NCI-H2107 treated with DMSO at 0.1 percent for 48 hours (cell line): ENCODE results near the gene ABCA6.
"Not testable (repeated sequence)": the region's sequence is repeated elsewhere in the genome, so short reads cannot be mapped to it uniquely, and the experiment has no call there.

Experiments
- DNase-seq: peaks from one replicate; lab custom pipeline; 2025; ENCODE audit not compliant: unreplicated experiment; lab: John Stamatoyannopoulos, UW

ABCA6 gene

DNA sequence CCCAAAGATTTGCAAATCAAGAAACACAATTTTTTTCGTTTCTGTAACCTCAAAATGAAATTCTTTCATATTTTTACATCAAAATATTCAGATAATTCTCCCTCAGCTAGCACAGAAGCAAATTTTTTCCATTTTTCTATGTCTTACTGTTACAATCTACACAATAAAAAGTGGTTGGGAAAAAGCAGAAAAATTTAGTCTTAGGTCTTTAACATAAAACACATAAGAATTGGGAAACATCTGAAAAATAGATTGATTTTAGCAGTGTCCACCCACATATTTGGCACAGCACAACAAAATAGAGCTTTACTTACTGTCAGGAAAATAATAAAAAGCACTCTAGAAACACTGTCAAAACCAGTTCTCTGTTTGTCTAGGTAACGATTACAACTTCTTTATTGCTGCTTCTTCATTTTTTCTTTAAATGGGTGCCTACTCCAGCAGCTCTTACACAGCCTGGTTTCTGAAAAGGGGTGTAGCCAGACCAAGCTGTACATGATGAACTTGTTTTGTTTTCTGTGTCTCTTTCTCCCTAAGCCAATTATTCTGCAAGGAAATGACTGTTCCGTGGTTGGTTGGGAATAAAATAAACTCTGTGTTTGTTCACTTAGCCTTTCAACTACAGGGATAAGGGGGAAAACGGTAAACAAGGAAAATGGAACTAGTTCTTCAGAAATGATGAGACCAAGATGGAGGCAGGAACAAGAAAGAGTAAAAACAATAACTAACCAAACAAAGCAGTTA lies at the start of gene ABCA6:
Gene ABCA6 (minus strand): TSS at position 465 of the 744 bp plus-strand sequence. CDS start 1,192 bp downstream, outside the sequence.
- no peak for DNase-seq

- DNase-seq, result no peak
Measured at GRCh38 chr17:69188796-69189195, 47.1 kb upstream of the ABCA6 start.

GRCh38 chr17:69188064-69188463 lies 46.4 kb upstream of the ABCA6 start:
- DNase-seq, result no peak

- no peak for DNase-seq
Measured at GRCh38 chr17:69187294-69187693, 45.6 kb upstream of the ABCA6 start.

GRCh38 chr17:69179227-69179952 lies 37.7 kb upstream of the ABCA6 start:
- DNase-seq, result no peak

DNA sequence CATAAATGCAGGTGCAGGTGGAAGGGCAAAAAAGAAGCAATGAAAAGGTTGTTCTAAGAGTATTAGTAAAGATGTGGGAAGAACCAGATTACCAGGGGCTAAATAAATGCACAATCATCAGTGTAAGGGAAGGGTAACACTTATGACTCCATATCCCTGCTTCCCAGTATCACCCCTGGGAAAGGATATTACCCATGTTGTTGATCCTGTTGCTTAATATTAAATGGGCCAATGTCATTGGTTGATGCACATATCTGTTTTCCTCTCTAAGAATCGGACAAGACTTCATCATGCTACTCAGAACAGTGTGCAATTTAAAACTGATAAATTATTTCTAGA lies 34.7 kb upstream of the ABCA6 start:
- no peak for DNase-seq

DNA sequence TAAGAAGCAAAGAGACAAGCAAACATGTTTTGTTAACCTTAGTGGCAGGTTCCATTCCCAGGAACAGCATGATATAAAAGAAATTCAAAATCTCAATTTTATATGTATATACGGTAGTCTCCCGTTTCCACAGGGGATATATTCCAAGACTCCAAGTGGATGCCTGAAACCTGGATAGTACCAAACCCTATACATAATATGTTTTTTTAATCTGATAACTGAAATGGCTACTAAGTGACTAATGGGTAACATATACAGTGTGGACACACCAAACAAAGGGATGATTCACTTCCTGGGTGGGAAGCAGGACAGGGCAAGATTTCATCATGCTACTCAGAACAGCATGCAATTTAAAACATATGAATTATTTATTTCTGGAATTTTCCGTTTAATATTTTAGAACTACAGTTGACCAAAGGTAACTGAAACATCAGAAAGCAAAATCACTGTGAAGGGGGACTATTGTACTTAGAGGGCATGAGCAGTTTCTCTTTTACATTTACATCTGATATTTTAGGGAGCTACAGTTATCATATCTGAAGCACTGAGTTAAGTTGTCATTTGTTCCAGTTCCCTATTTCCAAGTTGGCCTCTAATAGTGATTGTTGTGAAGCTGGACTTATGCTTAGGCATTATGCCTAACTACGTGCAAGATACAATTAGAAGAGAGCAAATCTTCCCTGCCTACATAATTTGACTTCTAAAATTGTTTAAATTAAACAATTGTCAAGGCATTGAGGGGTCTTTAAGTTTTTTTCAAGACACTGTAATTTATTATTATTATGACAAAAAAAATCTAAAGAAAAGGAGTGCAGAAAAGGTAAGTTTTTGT lies 34.1 kb upstream of the ABCA6 start:
- no peak for DNase-seq

DNA sequence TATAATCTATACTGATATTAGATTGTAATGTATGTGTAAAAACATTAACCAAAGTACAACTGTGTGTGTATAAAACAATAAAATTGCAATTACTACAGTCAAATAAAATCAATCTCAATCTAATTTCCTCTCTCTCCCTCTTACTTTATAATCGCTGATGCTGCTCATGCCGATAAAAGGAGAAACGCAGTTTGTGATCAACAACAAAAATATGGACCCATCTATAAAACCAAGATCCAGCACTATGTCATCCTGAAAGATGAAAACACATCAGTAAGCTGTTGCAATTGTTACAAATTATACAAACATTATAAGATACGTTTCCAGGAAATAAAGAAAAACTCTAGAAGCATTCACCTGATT lies 33.5 kb upstream of the ABCA6 start:
- no peak for DNase-seq

DNA sequence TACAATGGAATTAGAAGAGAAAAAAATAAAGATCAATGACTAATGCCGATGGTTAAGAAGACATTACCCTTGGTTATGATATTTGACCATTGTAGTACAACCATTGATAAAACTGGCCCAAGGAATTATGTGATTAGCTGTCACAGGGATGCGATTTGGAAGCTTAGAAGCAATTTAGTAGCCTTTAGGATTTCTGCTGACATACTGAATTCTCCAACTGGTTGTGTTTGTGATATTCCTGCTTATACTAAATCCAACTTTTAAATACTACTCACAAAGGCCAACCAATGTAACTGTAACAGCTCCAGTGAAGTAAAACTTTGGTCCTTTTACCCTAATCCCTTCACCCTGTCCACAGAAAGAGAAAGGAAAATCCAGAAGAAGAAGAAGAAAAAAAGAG lies 31.4 kb upstream of the ABCA6 start:
- no peak for DNase-seq

GRCh38 chr17:69170377-69170776 lies 28.7 kb upstream of the ABCA6 start:
- DNase-seq, result no peak

DNA sequence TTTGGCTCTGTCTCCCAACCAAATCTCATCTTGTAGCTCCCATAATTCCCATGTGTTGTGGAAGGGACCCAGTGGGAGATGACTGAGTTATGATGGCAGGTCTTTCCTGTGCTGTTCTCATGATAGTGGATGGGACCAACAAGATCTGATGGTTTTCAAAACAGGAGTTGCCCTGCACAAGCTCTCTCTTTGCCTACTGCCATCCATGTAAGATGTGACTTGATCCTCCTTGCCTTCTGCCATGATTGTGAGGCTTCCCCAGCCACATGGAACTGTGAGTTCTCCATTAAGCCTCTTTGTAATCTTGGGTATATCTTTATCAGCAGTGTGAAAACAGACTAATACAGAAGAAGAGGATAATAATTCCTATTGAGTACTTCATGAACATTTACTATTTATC lies 26.9 kb upstream of the ABCA6 start:
- not testable (repeated sequence) for DNase-seq

- DNase-seq, result no peak
Measured at GRCh38 chr17:69166957-69167356, 25.3 kb upstream of the ABCA6 start.

GRCh38 chr17:69164206-69164605 lies 22.5 kb upstream of the ABCA6 start:
- DNase-seq, result no peak

DNA sequence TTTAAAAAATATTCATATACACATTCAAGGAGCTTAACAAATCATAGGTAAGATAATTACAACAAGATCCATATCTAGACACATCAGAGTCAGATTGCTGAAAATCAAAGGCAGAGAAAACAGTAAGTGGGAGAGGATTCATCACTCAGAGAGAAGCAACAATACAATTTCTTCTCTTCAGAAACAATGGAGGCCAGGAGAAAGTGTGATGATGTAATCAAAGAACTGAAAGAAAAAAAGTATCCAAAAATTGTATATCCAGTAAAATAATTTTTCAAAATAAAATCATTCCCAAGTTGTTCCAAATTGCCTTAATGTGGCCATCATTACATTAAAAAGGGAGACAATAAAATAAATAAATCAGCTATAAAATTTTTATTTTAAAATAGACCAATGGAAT lies 17.7 kb upstream of the ABCA6 start:
- DNase-seq, result no peak

- DNase-seq, result no peak
Measured at GRCh38 chr17:69154267-69154666, 12.6 kb upstream of the ABCA6 start.

DNA sequence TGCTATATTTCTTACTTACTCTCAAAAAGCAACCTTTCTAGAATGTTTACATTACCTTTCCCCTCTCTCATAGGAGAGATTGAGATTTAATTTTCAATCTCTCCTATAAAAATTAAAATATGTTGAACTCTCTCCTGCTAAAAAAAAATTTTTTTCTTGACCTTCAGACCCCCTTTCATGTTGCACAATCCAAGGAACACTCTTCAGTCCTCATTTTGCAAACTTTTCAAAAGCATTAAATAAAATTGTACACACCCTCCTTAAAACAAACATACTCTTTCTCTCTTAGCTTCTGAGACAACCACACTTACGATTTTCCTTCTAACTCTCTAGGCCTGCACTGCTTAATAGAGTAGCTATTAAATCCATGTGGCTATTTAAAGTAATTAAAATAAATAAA lies 8.6 kb upstream of the ABCA6 start:
- no peak for DNase-seq

GRCh38 chr17:69147460-69147859 lies 5.8 kb upstream of the ABCA6 start:
- peak; percentile 3 for DNase-seq

- no peak for DNase-seq
Measured at GRCh38 chr17:69144331-69145255, 2.9 kb upstream of the ABCA6 start.

DNA sequence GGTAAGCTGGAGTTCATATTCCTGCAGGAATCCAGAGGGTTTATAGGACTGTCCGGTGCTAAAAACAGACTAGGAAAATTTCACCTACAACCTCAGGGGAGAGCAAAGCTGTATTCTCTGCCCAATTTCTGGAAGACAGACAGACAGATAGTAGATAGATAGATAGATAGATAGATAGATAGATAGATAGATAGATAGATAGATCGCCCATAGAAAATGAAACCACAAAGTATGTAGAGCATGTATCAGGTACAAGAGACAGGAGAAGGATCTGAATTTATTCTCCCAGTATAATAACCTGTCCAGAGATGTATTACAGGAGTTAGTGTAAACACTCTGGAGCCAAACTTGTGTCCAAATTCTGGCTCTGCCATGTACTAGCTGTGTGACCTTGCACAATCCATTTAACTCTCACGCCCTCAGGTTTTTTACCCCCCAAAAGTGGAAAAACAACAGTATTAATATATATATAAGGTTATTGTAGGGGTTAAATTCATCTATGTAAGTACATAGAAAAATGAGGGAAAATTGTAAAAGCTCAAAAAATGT lies 2.1 kb upstream of the ABCA6 start:
- DNase-seq, result no peak

GRCh38 chr17:69143151-69143550 lies 1.5 kb upstream of the ABCA6 start:
- DNase-seq, result no peak
